ENCODE data around the gene FAM83G.

DNA sequence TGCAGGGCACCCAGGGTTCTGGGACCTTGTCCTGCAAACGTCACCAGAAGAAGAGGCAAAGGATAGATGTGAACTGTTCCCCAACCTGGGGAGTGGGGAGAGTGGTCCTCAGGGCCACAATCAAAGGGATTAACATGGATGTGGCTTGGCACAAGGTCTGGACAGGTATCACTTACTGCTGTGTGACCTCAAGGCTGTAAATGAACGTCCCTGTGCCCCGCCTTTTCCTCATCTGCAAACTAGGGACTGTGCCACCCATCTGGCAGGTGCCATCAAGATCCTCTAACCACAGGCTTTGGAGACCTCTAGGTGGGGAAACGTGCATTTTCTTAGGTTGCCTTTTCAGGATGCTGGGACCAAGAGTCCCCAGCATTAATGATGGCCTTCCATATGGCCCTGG is 27.5 kb downstream of the FAM83G start:
- TF ChIP-seq, protein P1, sequence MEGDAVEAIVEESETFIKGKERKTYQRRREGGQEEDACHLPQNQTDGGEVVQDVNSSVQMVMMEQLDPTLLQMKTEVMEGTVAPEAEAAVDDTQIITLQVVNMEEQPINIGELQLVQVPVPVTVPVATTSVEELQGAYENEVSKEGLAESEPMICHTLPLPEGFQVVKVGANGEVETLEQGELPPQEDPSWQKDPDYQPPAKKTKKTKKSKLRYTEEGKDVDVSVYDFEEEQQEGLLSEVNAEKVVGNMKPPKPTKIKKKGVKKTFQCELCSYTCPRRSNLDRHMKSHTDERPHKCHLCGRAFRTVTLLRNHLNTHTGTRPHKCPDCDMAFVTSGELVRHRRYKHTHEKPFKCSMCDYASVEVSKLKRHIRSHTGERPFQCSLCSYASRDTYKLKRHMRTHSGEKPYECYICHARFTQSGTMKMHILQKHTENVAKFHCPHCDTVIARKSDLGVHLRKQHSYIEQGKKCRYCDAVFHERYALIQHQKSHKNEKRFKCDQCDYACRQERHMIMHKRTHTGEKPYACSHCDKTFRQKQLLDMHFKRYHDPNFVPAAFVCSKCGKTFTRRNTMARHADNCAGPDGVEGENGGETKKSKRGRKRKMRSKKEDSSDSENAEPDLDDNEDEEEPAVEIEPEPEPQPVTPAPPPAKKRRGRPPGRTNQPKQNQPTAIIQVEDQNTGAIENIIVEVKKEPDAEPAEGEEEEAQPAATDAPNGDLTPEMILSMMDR (IDR thresholded peaks at IDR 0.05), result no peak
- TF ChIP-seq POLR2A (IDR thresholded peaks at IDR 0.05), result no peak
- TF ChIP-seq POLR2AphosphoS5 (IDR thresholded peaks at IDR 0.05; ENCODE audit: insufficient read depth in 1 of 2, low read depth in 1 of 2), result no peak
